Type B pancreatic cell (in vitro differentiated cells): ENCODE measurements around the gene PTH2. TPM values are rescaled to one million over a fixed set of nuclear protein-coding genes. Genes with fewer than 3 reads are reported as not detected.
A peak's percentile ranks its signal among the peaks of the same experiment; 100 is the strongest.

ENCODE experiments used
- DNase-seq: peaks from one replicate; pipeline ENCODE4 v3.0.0; 2021; ENCODE audit warnings: mixed read lengths; ENCODE audit not compliant: unreplicated experiment; ENCODE audit errors: extremely low spot score
- H3K27ac Mint-ChIP-seq: 2 replicates; pipeline ENCODE4 v1.8.0; 2021; ENCODE audit warnings: mild to moderate bottlenecking, mixed read lengths
- H3K27me3 Mint-ChIP-seq: 2 replicates; pipeline ENCODE4 v1.8.0; 2021; ENCODE audit warnings: mixed read lengths
- H3K36me3 Mint-ChIP-seq: 2 replicates; pipeline ENCODE4 v1.8.0; 2021; ENCODE audit warnings: mixed read lengths
- H3K4me1 Mint-ChIP-seq: one replicate; pipeline ENCODE4 v1.8.0; 2021; ENCODE audit warnings: mixed read lengths; ENCODE audit not compliant: unreplicated experiment
- H3K4me3 Mint-ChIP-seq: 2 replicates; pipeline ENCODE4 v1.8.0; 2021; ENCODE audit warnings: mild to moderate bottlenecking, mixed read lengths
- H3K9me3 Mint-ChIP-seq: 2 replicates; pipeline ENCODE4 v1.8.0; 2021; ENCODE audit warnings: mixed read lengths
- CTCF ChIP-seq: fragments of 200-600 bp; sonication (generic); conservative IDR thresholded peaks from 2 replicates; pipeline ENCODE4 v1.5.0; 2021; ENCODE audit warnings: antibody characterized with exemption, mild to moderate bottlenecking
- total RNA-seq: library from RNA; stranded (reverse); gene quantifications from 2 replicates; pipeline ENCODE4 v1.2.1, GENCODE V29; 2021; ENCODE audit warnings: low replicate concordance

PTH2 gene
- total RNA-seq, 1 donor from 2014 or later: not detected

GRCh38 chr19:49441210-49441959, 18.1 kb upstream of the PTH2 start, which contains the start of gene SLC17A7:
SLC17A7 (minus strand) TSS chr19:49441527; CDS start chr19:49441379, 148 bp downstream.
- no peaks in the 10 kb centered on the region for H3K9me3 Mint-ChIP-seq
- peak; percentile 17 for TF ChIP-seq CTCF
- peak within 1 kb of the TSS; percentile 88 for H3K4me3 Mint-ChIP-seq
- H3K27me3 Mint-ChIP-seq: peaks cover 63% of the 10 kb centered on the region
- H3K27ac Mint-ChIP-seq: peak within 1 kb of the TSS; percentile 52
- H3K36me3 Mint-ChIP-seq: no peaks in the 10 kb centered on the region
- peaks cover 15% of the 10 kb centered on the region for H3K4me1 Mint-ChIP-seq
- no peak for DNase-seq

- no peaks in the 10 kb centered on the region for H3K36me3 Mint-ChIP-seq
- no peak for TF ChIP-seq CTCF
- peaks cover 70% of the 10 kb centered on the region for H3K27me3 Mint-ChIP-seq
- H3K4me3 Mint-ChIP-seq: peak overlapping the region; percentile 75
- H3K27ac Mint-ChIP-seq: peak overlapping the region; percentile 52
- no peaks in the 10 kb centered on the region for H3K9me3 Mint-ChIP-seq
- H3K4me1 Mint-ChIP-seq: peaks cover 15% of the 10 kb centered on the region
- DNase-seq: no peak
These were observed 17.4 kb upstream of the PTH2 start for GRCh38 chr19:49440439-49441209.

GRCh38 chr19:49439836-49440235, 16.6 kb upstream of the PTH2 start:
- TF ChIP-seq CTCF: no peak
- peaks cover 15% of the 10 kb centered on the region for H3K4me1 Mint-ChIP-seq
- peak overlapping the region; percentile 59 for H3K4me3 Mint-ChIP-seq

GRCh38 chr19:49438261-49438660, 15.0 kb upstream of the PTH2 start:
- no peaks in the 10 kb centered on the region for H3K36me3 Mint-ChIP-seq
- H3K4me1 Mint-ChIP-seq: peaks cover 15% of the 10 kb centered on the region
- no peak for TF ChIP-seq CTCF
- H3K27me3 Mint-ChIP-seq: peaks cover 92% of the 10 kb centered on the region
- H3K4me3 Mint-ChIP-seq: no peak overlapping the region
- DNase-seq: no peak
- no peak overlapping the region for H3K27ac Mint-ChIP-seq
- no peaks in the 10 kb centered on the region for H3K9me3 Mint-ChIP-seq

More at GRCh38 chr19:49439836-49440235, 16.6 kb upstream of the PTH2 start:
- peaks cover 78% of the 10 kb centered on the region for H3K27me3 Mint-ChIP-seq
- no peaks in the 10 kb centered on the region for H3K36me3 Mint-ChIP-seq
- H3K27ac Mint-ChIP-seq: no peak overlapping the region
- DNase-seq: no peak
- H3K9me3 Mint-ChIP-seq: no peaks in the 10 kb centered on the region

GRCh38 chr19:49437231-49437630, 14.0 kb upstream of the PTH2 start:
- H3K27me3 Mint-ChIP-seq: peaks cover 96% of the 10 kb centered on the region
- H3K36me3 Mint-ChIP-seq: no peaks in the 10 kb centered on the region
- no peak for TF ChIP-seq CTCF
- H3K4me3 Mint-ChIP-seq: no peak overlapping the region
- H3K9me3 Mint-ChIP-seq: no peaks in the 10 kb centered on the region
- H3K4me1 Mint-ChIP-seq: peaks cover 13% of the 10 kb centered on the region
- no peak for DNase-seq
- H3K27ac Mint-ChIP-seq: no peak overlapping the region
